Left kidney (tissue), 8 donors: Measurements from ENCODE around the gene FN3KRP. TPM values are rescaled to one million over a fixed set of nuclear protein-coding genes. Genes with fewer than 3 reads are reported as not detected.

Experiments
- DNase-seq: peaks from one replicate; pipeline ENCODE4 v3.0.0-alpha.2; 2013
- long read RNA-seq, 8 donors: transcript quantifications; one replicate each; lab custom pipeline, GENCODE V29; 2026
- polyA plus RNA-seq: library from polyadenylated mRNA; unstranded; fragments of 120-200 nt; gene quantifications from one replicate; pipeline ENCODE4 v1.2.1, GENCODE V29; 2013; ENCODE audit not compliant: insufficient read length

Gene FN3KRP
- polyA plus RNA-seq: 49.4 TPM
- long read RNA-seq, donor 1, transcript FN3KRP-201 (6 exons, 1,849 nt): major isoform, 30 of 31 reads
- long read RNA-seq, donor 1, partial matches to known transcripts: 0 of 31 reads
- long read RNA-seq, donor 1, other reads (novel, unspliced or antisense): 0 of 31 reads
- long read RNA-seq, donor 2, transcript FN3KRP-201 (6 exons, 1,849 nt): major isoform, 11 of 12 reads
- long read RNA-seq, donor 2, partial matches to known transcripts: 0 of 12 reads
- long read RNA-seq, donor 2, other reads (novel, unspliced or antisense): 0 of 12 reads
- long read RNA-seq, donor 3, transcript FN3KRP-201 (6 exons, 1,849 nt): major isoform, 15 of 15 reads
- long read RNA-seq, donor 3, partial matches to known transcripts: 0 of 15 reads
- long read RNA-seq, donor 3, other reads (novel, unspliced or antisense): 0 of 15 reads
- long read RNA-seq, donor 4, partial matches to known transcripts: 0 of 2 reads
- long read RNA-seq, donor 4, other reads (novel, unspliced or antisense): 0 of 2 reads
- long read RNA-seq, donor 5, transcript FN3KRP-201 (6 exons, 1,849 nt): major isoform, 30 of 66 reads
- long read RNA-seq, donor 5, partial matches to known transcripts: 36 of 66 reads
- long read RNA-seq, donor 5, other reads (novel, unspliced or antisense): 0 of 66 reads
- long read RNA-seq, donor 6, transcript FN3KRP-201 (6 exons, 1,849 nt): major isoform, 19 of 21 reads
- long read RNA-seq, donor 6, partial matches to known transcripts: 0 of 21 reads
- long read RNA-seq, donor 6, other reads (novel, unspliced or antisense): 0 of 21 reads
- long read RNA-seq, donor 7, transcript FN3KRP-201 (6 exons, 1,849 nt): major isoform, 17 of 24 reads
- long read RNA-seq, donor 7, partial matches to known transcripts: 6 of 24 reads
- long read RNA-seq, donor 7, other reads (novel, unspliced or antisense): 0 of 24 reads
- long read RNA-seq, donor 8, transcript FN3KRP-201 (6 exons, 1,849 nt): major isoform, 10 of 10 reads
- long read RNA-seq, donor 8, partial matches to known transcripts: 0 of 10 reads
- long read RNA-seq, donor 8, other reads (novel, unspliced or antisense): 0 of 10 reads

GRCh38 chr17:82716203-82717010 is at the start of gene FN3KRP:
Gene FN3KRP, plus strand, starts transcription at chr17:82716706. Its CDS starts 50 bp downstream, at chr17:82716756.
- peak; percentile 95 for DNase-seq

GRCh38 chr17:82666931-82667667 is 49.4 kb upstream of the FN3KRP start:
- DNase-seq: no peak

- no peak for DNase-seq
Measured at GRCh38 chr17:82667668-82668000, 48.9 kb upstream of the FN3KRP start.

GRCh38 chr17:82668024-82668630 is 48.4 kb upstream of the FN3KRP start:
- DNase-seq: no peak

- DNase-seq: no peak
Measured at GRCh38 chr17:82668631-82669099, 47.8 kb upstream of the FN3KRP start.

- no peak for DNase-seq
Measured at GRCh38 chr17:82670661-82671450, 45.6 kb upstream of the FN3KRP start.

- DNase-seq: no peak
Measured at GRCh38 chr17:82674656-82675475, 41.6 kb upstream of the FN3KRP start.

GRCh38 chr17:82675476-82676245 is 40.8 kb upstream of the FN3KRP start:
- no peak for DNase-seq

- DNase-seq: no peak
Measured at GRCh38 chr17:82677353-82677925, 39.1 kb upstream of the FN3KRP start.

GRCh38 chr17:82678265-82678891 is 38.1 kb upstream of the FN3KRP start:
- no peak for DNase-seq

GRCh38 chr17:82679586-82680465 is 36.7 kb upstream of the FN3KRP start:
- DNase-seq: no peak

GRCh38 chr17:82681547-82681946 is 35.0 kb upstream of the FN3KRP start:
- DNase-seq: no peak

GRCh38 chr17:82683534-82683933 is 33.0 kb upstream of the FN3KRP start:
- no peak for DNase-seq

- no peak for DNase-seq
Measured at GRCh38 chr17:82684228-82684841, 32.2 kb upstream of the FN3KRP start.

GRCh38 chr17:82685291-82685690 is 31.2 kb upstream of the FN3KRP start:
- DNase-seq: no peak
